ENCODE results near the gene BCL7C. TPM values are rescaled to one million over a fixed set of nuclear protein-coding genes. Genes with fewer than 3 reads are reported as not detected.

Gene BCL7C
- total and polyA plus RNA-seq, 2 of the 4 experiments (the other 2 are of a cell fraction), result 32.3 to 34.9 TPM

DNA sequence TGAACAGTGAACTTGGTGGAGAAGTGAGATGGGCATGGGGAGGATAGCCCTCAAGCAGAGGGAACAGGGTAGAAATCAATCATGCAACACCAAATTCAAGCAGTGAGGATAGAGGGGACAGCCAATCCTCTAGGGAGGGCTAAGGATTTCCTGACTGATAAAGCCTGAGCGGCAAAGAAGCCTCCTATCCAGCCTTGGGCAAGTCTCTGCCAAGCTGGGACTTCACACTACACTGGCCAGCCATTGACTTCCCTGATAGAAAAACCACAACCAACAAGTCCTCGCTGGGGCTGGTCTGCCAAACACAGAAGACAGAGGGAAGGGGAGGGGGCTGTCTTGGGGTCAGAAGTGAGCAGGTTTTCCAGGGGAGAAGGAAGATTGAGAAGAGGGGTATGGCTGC lies 27.0 kb upstream of the BCL7C start:
- Histone ChIP-seq H3K56ac (ENCODE audit: extremely low read depth, insufficient read depth, low read length) (no peak overlapping the region), H3K36me3 (ENCODE audit: control insufficient read depth, insufficient read depth, low read length) (no peaks in the 10 kb centered on the region; the same call in 1 of the 2 replicates), H4K20me1 (ENCODE audit: insufficient read depth, low read length) (peaks cover 4% of the 10 kb centered on the region), H2AK9ac (replicated peaks; ENCODE audit: low read depth, low read length, poor library complexity) (peak overlapping the region; percentile 65), H3K4me1 (ENCODE audit: control insufficient read depth, insufficient read depth, low read length) (peaks cover 2% of the 10 kb centered on the region; the same call in 1 of the 2 replicates), H3K14ac (replicated peaks; ENCODE audit: low read depth, low read length) (no peak overlapping the region), H3K4ac (ENCODE audit: low read depth, low read length) (no peak overlapping the region), H4K8ac (ENCODE audit: low read depth in 2 of 2, low read length in 2 of 2) (no peak overlapping the region; a peak in 1 of 4 replicates), H3K79me1 (ENCODE audit: low read depth in 1 of 2, low read length in 2 of 2) (peaks cover 4 to 25% of the 10 kb centered on the region in 2 experiments; a peak in 2 of 4 replicates), H2BK20ac (ENCODE audit: low read depth, low read length) (no peak overlapping the region), H2BK5ac (ENCODE audit: low read depth, low read length, poor library complexity, severe bottlenecking) (no peak overlapping the region), H3K18ac (ENCODE audit: low read depth, low read length) (no peak overlapping the region), H3K4me3 (ENCODE audit: insufficient read depth, low read depth, low read length) (no peak overlapping the region), H3K9me1 (ENCODE audit: insufficient read depth, low read length) (no peaks in the 10 kb centered on the region), H3K4me2 (ENCODE audit: low read depth, low read length) (no peak overlapping the region), H3K23ac (ENCODE audit: low read depth, low read length) (no peak overlapping the region), H2AFZ (replicated peaks; ENCODE audit: low read length, poor library complexity) (no peak overlapping the region), H3K27ac (ENCODE audit: insufficient read depth, low read length) (no peak overlapping the region), H3K9ac (ENCODE audit: low read depth, low read length) (no peak overlapping the region), H2AK5ac (ENCODE audit: low read depth, low read length) (no peak overlapping the region), H4K5ac (ENCODE audit: low read depth, low read length) (no peak overlapping the region), H3K9me3 (ENCODE audit: control insufficient read depth, insufficient read depth, low read length) (no peaks in the 10 kb centered on the region), H2BK15ac (ENCODE audit: low read depth, low read length) (no peak overlapping the region), H3K27me3 (ENCODE audit: control insufficient read depth, insufficient read depth, low read length) (no peaks in the 10 kb centered on the region), H4K91ac (ENCODE audit: insufficient read depth, low read depth, low read length) (no peak overlapping the region), H2BK120ac (ENCODE audit: low read depth, low read length) (no peak overlapping the region)
- dilution Hi-C loops (cut with HindIII; ENCODE audit: low sequenced_read_pairs, unreplicated experiment) (no loop called here), in situ Hi-C loops (cut with MboI; ENCODE audit: low sequenced_read_pairs) (no loop called here), intact Hi-C loops (cut with micrococcal nuclease) (loop anchor here (1.0 to 5.0 kb wide), 5 partner anchors 77 to 224 kb away; partner anchors contain the start of genes CFAP119, PHKG2, RNF40 and SRCAP)
- BruUV-seq (replicated peaks), result no TSS peak
- DNase-seq (no peak), ATAC-seq (ENCODE audit: low read depth) (no peak)
- CTCF ChIA-PET, result no interaction called here
- TF ChIP-seq MAFK (IDR thresholded peaks at IDR 0.05; ENCODE audit: low read depth, low read length) (no peak), RCOR1 (IDR thresholded peaks at IDR 0.05; ENCODE audit: insufficient replicate concordance, low read length) (no peak), BHLHE40 (IDR thresholded peaks at IDR 0.05; ENCODE audit: low read depth, low read length) (no peak), SMC3 (IDR thresholded peaks at IDR 0.05; ENCODE audit: low read depth, low read length) (no peak), MXI1 (IDR thresholded peaks at IDR 0.05; ENCODE audit: borderline replicate concordance, low read depth, low read length) (no peak), POLR2A (IDR thresholded peaks at IDR 0.05; ENCODE audit: low read depth, low read length) (no peak), FOS (IDR thresholded peaks at IDR 0.05; ENCODE audit: low read depth, low read length) (no peak), MAZ (IDR thresholded peaks at IDR 0.05; ENCODE audit: borderline replicate concordance, low read depth, low read length) (no peak), RAD21 (IDR thresholded peaks at IDR 0.05; ENCODE audit: low read length) (no peak), CHD1 (IDR thresholded peaks at IDR 0.05; ENCODE audit: low read depth, low read length) (no peak), RFX5 (IDR thresholded peaks at IDR 0.05; ENCODE audit: low read depth, low read length) (no peak), NFE2L2 (IDR thresholded peaks at IDR 0.05; ENCODE audit: low read depth, low read length) (no peak), CEBPB (IDR thresholded peaks at IDR 0.05; ENCODE audit: low read depth, low read length) (no peak)
- TF ChIP-seq, protein P1, sequence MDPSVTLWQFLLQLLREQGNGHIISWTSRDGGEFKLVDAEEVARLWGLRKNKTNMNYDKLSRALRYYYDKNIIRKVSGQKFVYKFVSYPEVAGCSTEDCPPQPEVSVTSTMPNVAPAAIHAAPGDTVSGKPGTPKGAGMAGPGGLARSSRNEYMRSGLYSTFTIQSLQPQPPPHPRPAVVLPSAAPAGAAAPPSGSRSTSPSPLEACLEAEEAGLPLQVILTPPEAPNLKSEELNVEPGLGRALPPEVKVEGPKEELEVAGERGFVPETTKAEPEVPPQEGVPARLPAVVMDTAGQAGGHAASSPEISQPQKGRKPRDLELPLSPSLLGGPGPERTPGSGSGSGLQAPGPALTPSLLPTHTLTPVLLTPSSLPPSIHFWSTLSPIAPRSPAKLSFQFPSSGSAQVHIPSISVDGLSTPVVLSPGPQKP (IDR thresholded peaks at IDR 0.05; ENCODE audit: borderline replicate concordance, low read depth, low read length), result no peak
- TF ChIP-seq, protein P2, sequence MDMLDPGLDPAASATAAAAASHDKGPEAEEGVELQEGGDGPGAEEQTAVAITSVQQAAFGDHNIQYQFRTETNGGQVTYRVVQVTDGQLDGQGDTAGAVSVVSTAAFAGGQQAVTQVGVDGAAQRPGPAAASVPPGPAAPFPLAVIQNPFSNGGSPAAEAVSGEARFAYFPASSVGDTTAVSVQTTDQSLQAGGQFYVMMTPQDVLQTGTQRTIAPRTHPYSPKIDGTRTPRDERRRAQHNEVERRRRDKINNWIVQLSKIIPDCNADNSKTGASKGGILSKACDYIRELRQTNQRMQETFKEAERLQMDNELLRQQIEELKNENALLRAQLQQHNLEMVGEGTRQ (IDR thresholded peaks at IDR 0.05; ENCODE audit: low read depth, low read length), result no peak
- TF ChIP-seq, protein P3, sequence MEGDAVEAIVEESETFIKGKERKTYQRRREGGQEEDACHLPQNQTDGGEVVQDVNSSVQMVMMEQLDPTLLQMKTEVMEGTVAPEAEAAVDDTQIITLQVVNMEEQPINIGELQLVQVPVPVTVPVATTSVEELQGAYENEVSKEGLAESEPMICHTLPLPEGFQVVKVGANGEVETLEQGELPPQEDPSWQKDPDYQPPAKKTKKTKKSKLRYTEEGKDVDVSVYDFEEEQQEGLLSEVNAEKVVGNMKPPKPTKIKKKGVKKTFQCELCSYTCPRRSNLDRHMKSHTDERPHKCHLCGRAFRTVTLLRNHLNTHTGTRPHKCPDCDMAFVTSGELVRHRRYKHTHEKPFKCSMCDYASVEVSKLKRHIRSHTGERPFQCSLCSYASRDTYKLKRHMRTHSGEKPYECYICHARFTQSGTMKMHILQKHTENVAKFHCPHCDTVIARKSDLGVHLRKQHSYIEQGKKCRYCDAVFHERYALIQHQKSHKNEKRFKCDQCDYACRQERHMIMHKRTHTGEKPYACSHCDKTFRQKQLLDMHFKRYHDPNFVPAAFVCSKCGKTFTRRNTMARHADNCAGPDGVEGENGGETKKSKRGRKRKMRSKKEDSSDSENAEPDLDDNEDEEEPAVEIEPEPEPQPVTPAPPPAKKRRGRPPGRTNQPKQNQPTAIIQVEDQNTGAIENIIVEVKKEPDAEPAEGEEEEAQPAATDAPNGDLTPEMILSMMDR (conservative IDR thresholded peaks at IDR 0.05; ENCODE audit: low read depth, low read length), result no peak
- no CpG with 5 or more reads among the region's 2 CpGs for WGBS, 2 experiments (ENCODE audit: extremely low coverage in 2 of 2, insufficient read length in 1 of 2)
- POLR2A ChIA-PET (ENCODE audit: unreplicated experiment), result no interaction called here
